HEK293T (cell line): Measurements from ENCODE around the gene THSD7A.

Experiments
- CTCF ChIA-PET: fragments of 350-600 bp; formaldehyde crosslinking; extraction: SDS; loops from one replicate; lab custom pipeline; 2021; ENCODE audit warnings: antibody characterized with exemption, inconsistent platforms; lab: Yijun Ruan, JAX
- POLR2A ChIA-PET: fragments of 350-600 bp; formaldehyde crosslinking; extraction: SDS; loops from one replicate; lab custom pipeline; 2020; ENCODE audit warnings: antibody characterized with exemption, inconsistent platforms; lab: Yijun Ruan, JAX
- DNase-seq: peaks from one replicate; pipeline ENCODE4 v3.0.0; 2012; ENCODE audit warnings: mixed read lengths; ENCODE audit errors: extremely low spot score
- ARNT ChIP-seq: fragments of 450-650 bp; IDR thresholded peaks from 2 replicates; pipeline ENCODE4 v1.6.1; 2017; ENCODE audit warnings: mild to moderate bottlenecking
- BHLHE40 ChIP-seq: fragments of 450-650 bp; IDR thresholded peaks from 2 replicates; pipeline ENCODE4 v1.6.1; 2016; ENCODE audit warnings: mild to moderate bottlenecking, moderate library complexity, borderline replicate concordance
- CTBP1 ChIP-seq: fragments of 450-650 bp; IDR thresholded peaks from 2 replicates; pipeline ENCODE4 v1.6.1; 2016; ENCODE audit warnings: borderline replicate concordance
- ELF4 ChIP-seq: fragments of 450-650 bp; IDR thresholded peaks from 2 replicates; pipeline ENCODE4 v1.6.1; 2017; ENCODE audit warnings: antibody characterized with exemption
- FOXA1 ChIP-seq: fragments of 450-650 bp; IDR thresholded peaks from 2 replicates; pipeline ENCODE4 v1.6.1; 2016; ENCODE audit warnings: mild to moderate bottlenecking
- FOXK2 ChIP-seq: fragments of 450-650 bp; IDR thresholded peaks from 2 replicates; pipeline ENCODE4 v1.6.1; 2016; ENCODE audit warnings: mild to moderate bottlenecking
- FOXM1 ChIP-seq: fragments of 450-650 bp; IDR thresholded peaks from 2 replicates; pipeline ENCODE4 v1.6.1; 2017; ENCODE audit warnings: mild to moderate bottlenecking, borderline replicate concordance
- HDGF ChIP-seq: fragments of 450-650 bp; IDR thresholded peaks from 2 replicates; pipeline ENCODE4 v1.6.1; 2017; ENCODE audit warnings: antibody characterized with exemption, borderline replicate concordance
- L3MBTL2 ChIP-seq: fragments of 450-650 bp; conservative IDR thresholded peaks from 2 replicates; pipeline ENCODE4 v1.6.1; 2016; ENCODE audit warnings: mild to moderate bottlenecking
- LEF1 ChIP-seq: fragments of 450-650 bp; IDR thresholded peaks from 2 replicates; pipeline ENCODE4 v1.6.1; 2017; ENCODE audit warnings: mild to moderate bottlenecking, borderline replicate concordance
- NFRKB ChIP-seq: fragments of 450-650 bp; IDR thresholded peaks from 2 replicates; pipeline ENCODE4 v1.6.1; 2016; ENCODE audit warnings: mild to moderate bottlenecking, moderate library complexity
- PKNOX1 ChIP-seq: fragments of 450-650 bp; IDR thresholded peaks from 2 replicates; pipeline ENCODE4 v1.6.1; 2016
- SP1 ChIP-seq: fragments of 450-650 bp; IDR thresholded peaks from 2 replicates; pipeline ENCODE4 v1.6.1; 2017
- SUZ12 ChIP-seq: fragments of 450-650 bp; IDR thresholded peaks from 2 replicates; pipeline ENCODE4 v1.6.1; 2016; ENCODE audit warnings: mild to moderate bottlenecking
- TARDBP ChIP-seq: fragments of 450-650 bp; IDR thresholded peaks from 2 replicates; pipeline ENCODE4 v1.6.1; 2016
- ZNF384 ChIP-seq: fragments of 450-650 bp; IDR thresholded peaks from 2 replicates; pipeline ENCODE4 v1.6.1; 2016

THSD7A gene

GRCh38 chr7:11710377-11710776 is 121.6 kb downstream of the THSD7A start:
- TF ChIP-seq HDGF: no peak
- TF ChIP-seq FOXK2: no peak
- TF ChIP-seq NFRKB: no peak
- TF ChIP-seq SUZ12: no peak
- TF ChIP-seq FOXA1: no peak
- no peak for TF ChIP-seq BHLHE40
- no peak for TF ChIP-seq PKNOX1
- TF ChIP-seq ELF4: no peak
- TF ChIP-seq CTBP1: no peak
- TF ChIP-seq FOXM1: no peak
- TF ChIP-seq LEF1: no peak
- TF ChIP-seq ARNT: no peak
- TF ChIP-seq SP1: no peak
- DNase-seq: no peak
- ChIA-PET CTCF (interaction anchor here (0.6 kb wide), 1 partner anchor 101 kb away, joined by 4 read pairs; no protein-coding TSS in a partner anchor), POLR2A (no interaction called here)

- no peak for DNase-seq
- TF ChIP-seq L3MBTL2 (no peak), PKNOX1 (peak; percentile 35; the same call in 1 of the 2 replicates)
- CTCF ChIA-PET: no interaction called here
- POLR2A ChIA-PET: no interaction called here
These were observed 122.8 kb downstream of the THSD7A start for GRCh38 chr7:11709196-11709595.

GRCh38 chr7:11707606-11708193 is 124.3 kb downstream of the THSD7A start:
- no peak for DNase-seq
- ChIA-PET CTCF (no interaction called here), POLR2A (no interaction called here)
- TF ChIP-seq SUZ12 (no peak), BHLHE40 (no peak), TARDBP (no peak), LEF1 (no peak)

- POLR2A ChIA-PET: no interaction called here
- CTCF ChIA-PET: no interaction called here
These were observed 125.1 kb downstream of the THSD7A start for GRCh38 chr7:11706666-11707605.

GRCh38 chr7:11703829-11704228 is 128.2 kb downstream of the THSD7A start:
- POLR2A ChIA-PET: no interaction called here
- TF ChIP-seq CTBP1 (no peak), ELF4 (no peak), ARNT (no peak), LEF1 (no peak), SP1 (no peak), NFRKB (no peak), FOXK2 (no peak), BHLHE40 (no peak), FOXM1 (no peak), ZNF384 (no peak), HDGF (no peak), PKNOX1 (no peak), TARDBP (no peak), FOXA1 (no peak)
- DNase-seq: no peak
- CTCF ChIA-PET: no interaction called here

More at GRCh38 chr7:11706666-11707605, 125.1 kb downstream of the THSD7A start:
- no peak for TF ChIP-seq FOXA1
- TF ChIP-seq CTBP1: no peak
- peak; percentile 48 for TF ChIP-seq PKNOX1
- TF ChIP-seq L3MBTL2: no peak
- DNase-seq: no peak

- ChIA-PET CTCF (no interaction called here), POLR2A (no interaction called here)
- no peak for DNase-seq
- TF ChIP-seq FOXM1: no peak
- no peak for TF ChIP-seq ZNF384
- TF ChIP-seq LEF1: no peak
- no peak for TF ChIP-seq ARNT
- TF ChIP-seq CTBP1: no peak
- TF ChIP-seq SP1: no peak
- no peak for TF ChIP-seq TARDBP
- no peak for TF ChIP-seq SUZ12
These were observed 129.1 kb downstream of the THSD7A start for GRCh38 chr7:11702938-11703337.
